Activated T-cell treated with anti-CD3 and anti-CD28 coated beads for 24 hours (primary cell): ENCODE data around the gene ZC3HAV1L.
A peak's percentile ranks its signal among the peaks of the same experiment; 100 is the strongest.
"Not testable (repeated sequence)": the region's sequence is repeated elsewhere in the genome, so short reads cannot be mapped to it uniquely, and the experiment has no call there.

Experiments
- DNase-seq: peaks from one replicate; pipeline ENCODE4 v3.0.0-alpha.2; 2020; ENCODE audit warnings: low read depth

ZC3HAV1L gene

DNA sequence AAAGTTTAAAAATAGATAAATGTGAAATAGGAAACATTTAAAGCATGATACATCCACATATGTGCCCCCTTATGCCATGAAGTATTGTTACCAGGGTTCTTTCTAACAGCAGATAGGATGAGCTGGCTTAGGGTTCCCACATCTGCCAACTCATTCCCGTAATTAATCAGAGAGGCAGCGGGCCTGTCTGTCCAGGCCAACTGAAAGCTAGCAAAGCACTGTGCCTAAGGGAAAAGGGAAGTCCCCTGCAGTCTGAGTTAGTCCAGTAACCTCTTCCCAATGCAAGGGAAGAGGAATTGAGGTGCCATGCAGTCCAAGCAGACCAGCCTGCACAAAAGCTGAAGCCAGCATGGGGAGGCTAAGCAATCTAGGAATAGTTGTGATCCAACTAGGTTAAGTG lies 18.3 kb upstream of the ZC3HAV1L start:
- DNase-seq: no peak

DNA sequence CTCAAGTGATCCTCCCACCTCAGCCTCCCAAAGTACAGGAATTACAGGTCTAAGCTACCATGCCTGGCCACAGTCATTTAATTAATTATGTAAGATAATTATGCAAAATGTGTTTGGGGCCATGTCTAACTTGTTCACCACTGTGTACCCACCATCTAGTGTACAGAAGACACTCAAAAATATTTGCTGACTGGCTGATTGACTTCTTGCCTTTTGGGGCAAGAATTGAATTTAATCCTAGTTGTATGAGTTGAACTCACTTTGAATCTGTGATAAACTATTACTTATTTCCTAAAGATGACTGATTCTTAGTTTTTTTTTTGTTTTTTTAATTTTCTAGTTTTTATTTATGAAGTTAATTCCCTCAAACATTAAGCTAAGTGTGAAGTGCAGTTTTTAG lies 15.8 kb upstream of the ZC3HAV1L start:
- DNase-seq: no peak

DNA sequence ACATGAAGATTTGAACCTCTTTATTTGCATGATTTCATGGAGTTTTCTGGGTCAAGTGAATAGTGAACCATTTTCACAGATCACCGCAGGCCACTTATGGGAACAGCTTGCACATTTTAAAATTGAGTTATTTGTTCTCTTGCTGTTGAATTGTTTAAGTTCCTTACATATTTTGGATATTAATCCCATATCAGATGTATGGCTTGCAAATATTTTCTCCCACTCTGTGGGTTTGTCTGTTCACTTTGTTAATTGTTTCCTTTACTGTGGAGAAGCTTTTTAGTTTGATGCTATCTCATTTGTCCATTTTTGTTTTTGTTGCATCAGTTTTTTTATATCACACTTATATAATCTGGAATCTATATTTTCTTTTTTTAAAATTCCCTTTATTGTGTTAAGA lies 14.1 kb upstream of the ZC3HAV1L start:
- DNase-seq: no peak

DNA sequence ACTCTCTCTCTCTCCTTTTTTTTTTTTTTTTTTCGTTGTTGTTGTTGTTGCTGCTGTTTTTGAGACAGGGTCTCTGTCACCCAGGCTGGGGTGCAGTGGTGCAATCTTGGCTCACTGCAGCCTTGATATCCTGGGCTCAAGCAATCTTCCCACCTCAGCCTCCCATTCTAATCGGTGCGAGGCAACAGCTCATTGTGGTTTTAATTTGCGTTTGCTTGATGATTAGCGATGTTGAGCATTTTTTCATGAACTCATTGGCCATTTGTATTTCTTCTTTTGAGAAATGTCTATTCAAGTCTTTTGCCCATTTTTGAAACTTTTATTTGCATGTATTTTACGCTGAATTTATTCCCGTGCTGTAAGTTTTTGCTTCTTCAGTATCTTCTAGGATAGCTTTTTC lies 13.3 kb upstream of the ZC3HAV1L start:
- no peak for DNase-seq

DNA sequence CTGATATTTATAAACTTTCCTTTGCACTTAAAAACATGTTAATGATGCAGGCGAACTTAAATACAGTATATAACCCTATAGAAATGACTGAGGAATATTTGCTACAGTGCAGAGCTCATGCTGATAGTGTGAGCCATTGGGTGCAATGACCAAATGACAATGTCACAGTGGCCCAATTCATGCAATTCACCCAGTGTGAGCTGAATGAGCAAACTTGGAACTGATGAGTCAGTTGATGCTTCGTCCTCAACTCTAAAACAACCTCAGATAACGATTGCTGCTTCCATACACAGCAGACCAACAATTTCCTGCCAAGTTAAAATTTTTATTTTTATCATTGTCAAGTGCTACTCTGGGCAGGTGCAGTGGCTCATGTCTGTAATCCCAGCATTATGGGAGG lies 12.1 kb upstream of the ZC3HAV1L start:
- no peak for DNase-seq

DNA sequence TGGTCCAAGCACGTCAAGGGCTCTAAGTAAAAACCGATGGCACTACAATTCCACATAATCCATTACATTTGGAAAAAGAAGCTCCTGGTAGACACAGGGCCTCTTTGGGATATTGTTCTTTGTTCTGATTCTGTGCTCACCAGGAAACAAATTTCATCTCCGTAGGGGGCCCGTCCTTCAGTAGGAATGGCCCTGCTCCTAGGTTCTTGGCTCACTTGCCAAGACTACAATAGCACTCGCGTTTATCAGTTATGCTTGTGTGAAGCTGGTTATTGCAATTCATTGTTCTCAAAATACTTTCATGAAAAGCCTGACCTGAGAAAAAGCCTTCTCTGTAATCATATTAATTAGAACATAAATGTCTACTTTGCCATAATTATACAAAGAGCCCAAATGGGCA lies 10.3 kb upstream of the ZC3HAV1L start:
- no peak for DNase-seq

DNA sequence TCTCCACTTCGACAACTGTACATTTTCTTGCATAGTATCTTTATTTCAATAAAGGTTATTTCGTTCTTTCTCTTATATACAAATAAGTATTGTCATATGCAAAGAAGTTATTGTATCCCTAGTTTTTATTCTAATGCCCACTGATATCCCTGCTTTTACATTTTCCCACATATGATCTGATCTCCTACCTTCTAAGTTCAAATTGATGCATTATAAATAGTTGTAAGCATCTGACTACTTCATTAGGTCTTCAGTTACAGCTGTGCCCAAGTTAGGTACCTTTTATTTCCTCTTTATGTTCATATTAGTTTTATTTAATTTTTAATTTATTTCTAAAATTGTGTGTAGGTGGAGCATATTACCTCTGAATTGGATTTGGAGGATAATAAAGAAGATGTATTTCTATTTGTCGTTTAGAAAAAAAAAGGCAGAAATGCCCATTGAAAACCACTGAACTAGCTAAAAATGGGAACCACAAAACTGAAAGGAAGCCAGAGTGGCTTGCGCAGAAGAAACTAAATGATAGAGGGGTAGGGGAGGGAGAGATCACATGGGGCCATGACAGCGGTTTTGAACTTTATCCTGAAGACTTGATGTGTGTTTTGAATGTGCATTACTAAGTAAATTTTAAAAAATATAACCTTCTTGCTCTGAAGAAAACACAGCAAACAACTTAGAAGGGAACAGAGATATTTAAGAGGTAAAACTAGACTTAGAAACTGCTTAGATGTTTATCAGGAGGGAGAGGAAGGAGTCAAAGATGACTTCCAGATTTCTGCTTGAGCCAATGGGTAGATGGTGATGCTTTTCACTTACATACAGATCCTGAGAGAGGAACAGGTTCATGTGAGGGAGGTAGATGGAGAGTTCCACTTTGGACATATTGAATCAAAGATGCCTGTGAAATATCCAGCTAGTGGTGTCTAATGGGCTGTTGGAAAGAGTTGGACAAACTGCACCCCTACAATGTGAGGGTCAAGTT lies 9.3 kb upstream of the ZC3HAV1L start:
- DNase-seq: no peak

DNA sequence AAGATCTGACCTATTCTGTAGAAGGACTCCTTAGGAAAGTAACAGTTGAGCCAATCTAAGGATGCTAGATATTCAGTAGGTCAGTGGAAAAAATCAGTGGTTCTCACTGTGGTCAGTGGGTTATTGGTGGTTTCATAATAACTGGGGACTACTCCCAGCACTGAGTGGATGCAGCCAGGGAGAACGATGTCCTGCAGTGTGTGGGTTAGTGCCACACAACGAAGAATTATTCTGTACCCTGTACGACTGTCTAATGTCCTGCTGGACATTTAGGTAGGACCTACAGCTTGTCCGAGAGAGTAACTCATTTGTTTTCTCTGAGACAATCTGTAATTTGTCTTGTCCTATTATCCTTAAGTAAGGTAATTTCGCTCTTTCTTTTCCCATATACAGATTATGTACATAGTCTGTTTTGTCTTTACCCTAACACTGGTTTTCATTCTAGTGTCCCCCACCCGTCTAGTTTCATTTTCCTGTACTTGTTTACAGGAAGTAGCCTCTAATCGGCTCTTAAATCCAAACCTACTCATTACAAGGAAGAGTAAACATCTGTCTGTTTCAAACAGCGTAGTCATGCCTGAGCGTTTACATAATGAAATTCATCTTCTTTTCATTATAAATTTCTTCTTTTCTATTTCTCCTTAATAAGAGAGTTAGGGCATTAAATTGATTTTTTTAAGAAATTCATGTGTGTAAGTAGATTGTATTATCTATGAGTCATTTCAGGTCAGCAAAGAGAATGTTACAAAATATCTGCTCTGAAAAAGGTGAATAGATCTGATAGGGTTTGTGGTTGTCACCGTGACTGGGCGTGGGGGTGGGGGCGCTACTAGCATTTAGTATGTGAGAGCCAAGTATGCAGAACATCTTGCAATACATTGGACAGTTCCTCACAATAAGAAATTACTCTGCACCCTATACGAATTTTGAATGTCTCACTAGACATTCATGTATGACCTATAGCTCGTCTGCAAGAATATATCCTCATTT lies 8.3 kb upstream of the ZC3HAV1L start:
- DNase-seq: peak; percentile 51

DNA sequence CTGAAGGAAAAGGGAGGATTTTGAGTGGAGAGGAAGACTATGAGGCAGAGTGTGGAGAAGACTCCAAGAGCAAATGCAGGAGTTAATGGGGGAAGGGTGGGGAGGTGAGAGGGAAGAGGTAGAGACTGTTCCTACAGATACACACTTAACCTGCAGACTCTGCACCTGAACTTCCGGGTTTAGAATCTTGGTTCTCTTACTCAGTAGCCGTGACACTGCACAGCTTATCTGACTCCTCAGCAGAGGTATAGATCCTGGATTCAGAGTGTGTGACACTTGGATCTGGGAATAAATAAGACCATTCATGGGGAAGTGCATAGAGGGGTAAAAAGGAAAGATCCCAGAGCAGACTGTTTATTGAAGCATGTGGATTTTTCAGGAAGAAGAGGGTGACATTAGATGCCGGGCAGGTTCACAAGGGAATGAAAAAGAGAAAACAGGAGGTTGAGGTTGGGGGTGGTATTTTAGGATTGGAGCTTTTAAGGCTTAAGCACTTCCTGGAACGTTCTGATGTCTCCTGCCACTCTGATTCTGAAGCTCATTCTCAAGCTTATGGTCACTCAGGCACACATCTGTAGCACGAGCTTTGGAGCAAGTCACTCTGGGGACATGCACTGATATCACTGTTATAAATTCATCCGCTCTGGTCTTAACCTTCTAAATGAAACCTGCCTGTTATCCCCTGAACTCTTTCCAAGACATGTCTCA lies 5.7 kb upstream of the ZC3HAV1L start:
- no peak for DNase-seq

DNA sequence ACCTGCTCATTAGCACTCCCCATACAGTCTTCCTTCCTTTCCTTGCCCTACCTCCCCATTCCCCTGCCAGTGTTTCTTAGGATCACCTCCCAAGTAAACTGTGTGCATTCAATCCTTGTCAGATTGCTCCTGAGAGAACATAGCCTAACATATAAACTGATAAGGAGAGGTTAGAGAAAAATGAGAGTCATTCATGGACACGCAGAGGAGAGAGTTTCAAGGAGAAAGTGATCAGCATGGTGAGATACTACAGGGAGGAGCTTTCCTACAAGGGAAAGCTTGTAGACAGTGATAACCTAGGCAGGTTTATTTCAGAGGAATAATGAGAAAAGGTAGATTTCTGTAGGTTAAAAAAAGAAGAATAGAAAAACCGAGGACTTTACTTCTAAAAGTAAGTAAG lies 2.8 kb upstream of the ZC3HAV1L start:
- DNase-seq: no peak

DNA sequence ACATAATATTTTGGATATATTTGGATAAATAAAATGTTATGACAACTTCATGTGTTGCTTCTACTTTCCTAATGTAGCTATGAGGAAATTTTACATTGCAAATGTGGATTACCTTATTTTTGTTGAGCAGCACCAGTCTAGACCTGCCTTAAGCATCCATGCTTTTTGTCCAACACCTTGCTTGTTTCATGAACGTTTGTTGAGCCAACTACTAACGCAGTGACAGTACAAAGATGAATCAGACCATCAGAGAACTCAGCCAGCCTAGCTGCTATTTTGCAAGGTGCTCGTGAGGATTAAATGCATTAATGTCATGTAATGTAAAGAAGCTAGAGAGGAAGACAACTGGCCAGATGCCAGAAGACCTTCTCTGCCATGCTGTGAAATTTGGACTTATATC lies 1.1 kb upstream of the ZC3HAV1L start:
- DNase-seq: no peak

DNA sequence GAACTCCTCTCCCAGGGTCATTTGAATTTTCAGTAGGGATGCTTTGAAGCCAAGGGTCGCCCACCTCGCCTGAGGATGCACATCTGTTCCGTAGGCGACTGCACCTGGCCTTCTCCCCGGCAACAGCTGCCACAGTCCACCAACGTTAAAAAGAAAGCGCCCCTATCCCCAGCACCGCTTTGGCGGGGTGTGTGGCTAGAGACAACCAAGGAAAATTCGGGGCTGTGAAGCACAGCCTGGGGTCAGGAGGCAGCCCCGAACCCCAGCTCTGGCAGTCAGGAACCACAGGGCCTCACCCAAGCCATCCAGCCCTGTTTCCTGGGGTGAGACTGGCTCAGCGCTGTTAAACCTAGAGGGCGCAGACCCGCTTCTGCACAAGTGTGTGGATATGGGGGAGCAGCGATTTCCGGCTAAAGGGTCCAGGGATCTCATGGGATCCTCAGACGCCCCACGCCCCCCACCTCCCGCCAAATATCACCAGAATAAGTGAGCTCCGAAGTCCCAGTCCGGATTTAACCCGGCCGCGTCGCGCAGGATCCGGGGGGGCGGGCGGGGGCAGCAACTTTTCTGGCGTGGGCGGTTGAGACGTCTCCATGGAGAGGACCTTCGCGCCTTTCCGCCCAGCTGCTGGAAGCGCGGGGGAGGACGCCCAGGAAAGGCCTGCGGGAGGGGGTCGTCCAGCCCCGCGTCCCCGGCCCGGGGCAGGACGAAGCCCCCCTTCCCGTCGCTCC lies 822 bp downstream of the ZC3HAV1L start:
- DNase-seq: peak; percentile 28

DNA sequence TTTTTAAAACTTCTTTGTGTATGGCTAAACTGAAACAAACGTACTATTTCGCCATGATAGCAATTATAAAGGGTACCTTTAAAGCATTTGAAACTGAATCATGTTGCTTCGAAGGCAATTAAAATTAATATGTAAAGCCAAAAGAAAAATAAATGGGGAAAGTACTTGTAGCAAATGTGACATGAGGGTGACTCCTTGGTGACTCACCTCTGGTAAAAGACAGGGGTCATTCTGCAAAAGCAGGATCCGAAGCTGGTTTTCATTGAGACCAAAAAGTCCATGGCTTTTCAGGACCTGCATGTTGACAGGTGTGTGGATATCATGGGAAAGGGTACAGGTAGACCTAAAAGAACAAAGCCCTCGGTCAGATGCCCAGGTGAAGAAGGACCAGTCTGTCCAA lies 1.5 kb downstream of the ZC3HAV1L start:
- no peak for DNase-seq

DNA sequence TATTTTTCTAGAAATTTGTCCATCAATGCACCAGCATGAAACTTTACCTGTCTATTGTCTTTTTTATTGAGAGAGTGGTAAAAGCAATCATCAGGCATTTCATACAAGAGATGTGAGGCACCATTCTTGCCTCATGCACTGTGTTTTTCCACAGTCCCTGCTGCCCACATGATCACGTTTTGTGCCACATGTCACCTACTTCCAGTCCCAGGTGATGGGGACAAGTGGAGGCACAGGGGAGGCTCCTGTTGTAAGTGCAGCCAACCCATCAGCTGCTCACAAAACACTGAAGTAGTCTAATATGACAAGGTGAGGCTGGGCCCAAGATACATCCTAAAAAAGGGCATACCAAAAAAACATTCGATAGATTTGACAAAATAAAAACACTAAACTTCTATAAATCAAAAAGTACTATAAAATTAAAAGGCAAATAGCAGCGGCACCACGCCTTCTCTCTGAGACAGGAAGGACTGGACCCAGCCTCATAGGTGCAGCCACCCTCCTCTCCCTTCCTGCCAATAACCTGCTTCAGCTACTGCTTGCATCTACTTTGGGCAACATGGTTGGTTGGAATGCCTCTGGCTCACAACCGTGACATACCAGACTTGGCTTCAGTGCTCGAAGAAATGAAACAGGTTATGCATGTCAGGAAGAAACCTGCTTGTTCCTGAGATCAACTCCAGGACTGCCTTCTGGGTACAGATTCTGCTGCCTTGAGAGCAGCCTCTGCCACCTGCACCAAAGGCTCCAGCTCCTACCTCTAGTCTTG lies 2.3 kb downstream of the ZC3HAV1L start:
- no peak for DNase-seq

DNA sequence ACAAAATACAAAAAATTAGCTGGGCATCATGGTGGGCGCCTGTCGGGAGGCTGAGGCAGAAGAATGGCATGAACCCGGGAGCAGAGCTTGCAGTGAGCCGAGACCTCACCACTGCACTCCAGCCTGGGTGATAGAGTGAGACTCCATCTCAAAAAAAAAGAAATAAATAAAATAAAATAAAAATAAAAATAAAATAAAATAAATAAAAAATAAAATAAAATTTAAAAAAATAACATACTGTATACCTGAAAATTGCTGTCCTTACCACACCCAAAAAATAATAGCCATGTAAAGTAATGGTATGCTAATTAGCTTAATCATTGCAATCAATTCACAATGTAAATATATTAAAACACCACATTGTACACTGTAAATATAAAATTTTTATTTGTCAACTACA lies 3.4 kb downstream of the ZC3HAV1L start:
- DNase-seq: no peak

DNA sequence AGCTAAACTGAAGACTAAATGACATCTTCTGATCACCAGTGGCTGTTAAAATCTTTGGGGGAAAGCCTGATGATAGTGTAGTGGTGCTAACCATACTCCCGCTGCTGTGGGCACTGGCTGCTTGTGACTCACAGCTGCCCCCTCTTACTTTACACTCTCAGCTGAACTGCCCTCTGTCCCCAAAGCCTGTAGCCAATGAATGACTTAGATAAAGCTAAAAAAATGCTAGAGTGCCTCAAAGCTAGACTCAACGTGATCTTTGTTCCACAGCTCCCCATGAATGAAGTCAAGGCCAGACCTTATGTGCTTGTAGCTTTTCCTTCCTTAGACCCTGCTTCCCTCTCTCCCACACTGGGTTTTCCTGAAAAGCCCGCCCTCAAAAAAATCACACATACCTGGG lies 6.5 kb downstream of the ZC3HAV1L start:
- DNase-seq: no peak

DNA sequence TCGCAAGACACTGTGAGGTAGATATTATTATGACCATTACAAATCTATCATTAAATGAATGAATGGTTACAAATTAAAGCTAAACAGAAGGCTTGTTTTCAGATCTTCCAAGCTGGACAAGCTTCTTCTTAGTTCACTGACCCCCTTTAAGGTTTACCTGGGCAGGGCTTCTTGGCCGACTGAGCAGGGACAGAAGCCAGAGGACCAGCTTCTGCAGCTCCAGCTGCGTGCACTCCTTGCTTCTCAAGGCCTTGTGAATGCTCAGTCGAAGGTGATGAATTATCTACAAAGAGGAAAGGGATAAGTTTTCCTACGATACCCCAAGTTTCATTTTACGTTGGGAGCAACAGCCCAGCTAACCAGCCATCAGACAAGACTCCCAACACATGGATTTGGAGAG lies 9.3 kb downstream of the ZC3HAV1L start:
- DNase-seq: no peak

DNA sequence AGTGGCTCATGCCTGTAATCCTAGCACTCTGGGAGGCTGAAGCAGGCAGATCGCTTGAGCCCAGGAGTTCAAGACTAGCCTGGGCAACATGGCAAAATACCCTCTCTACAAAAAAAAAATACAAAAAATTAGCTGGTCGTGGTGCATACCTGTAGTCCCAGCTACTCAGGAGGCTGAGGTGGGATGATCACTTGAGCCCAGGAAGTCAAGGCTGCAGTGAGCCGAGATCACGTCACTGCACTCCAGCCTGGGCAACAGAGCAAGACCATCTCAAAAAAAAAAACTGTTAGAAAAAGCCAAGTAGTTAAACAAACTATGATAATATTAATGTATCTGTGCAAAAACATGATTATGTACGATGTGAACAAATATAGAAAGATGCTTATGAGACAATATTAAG lies 10.0 kb downstream of the ZC3HAV1L start:
- not testable (repeated sequence) for DNase-seq

DNA sequence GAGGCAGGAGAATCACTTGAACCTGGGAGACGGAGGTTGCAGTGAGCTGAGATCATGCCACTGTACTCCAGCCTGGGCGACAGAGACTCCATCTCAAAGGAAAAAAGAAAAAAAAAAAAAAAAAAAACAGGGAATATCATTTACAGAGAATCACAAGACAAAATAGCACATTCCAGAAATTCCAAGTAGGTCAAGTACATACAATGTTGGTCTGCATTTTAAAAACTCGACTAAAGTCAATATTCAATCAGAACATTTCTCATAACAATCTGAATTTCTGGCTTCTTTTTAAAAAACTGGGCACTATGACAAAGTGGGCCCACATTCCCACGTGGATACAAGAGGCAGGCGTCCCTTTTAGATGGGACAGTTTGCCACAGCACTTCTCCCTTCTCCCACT lies 12.8 kb downstream of the ZC3HAV1L start:
- DNase-seq: no peak

DNA sequence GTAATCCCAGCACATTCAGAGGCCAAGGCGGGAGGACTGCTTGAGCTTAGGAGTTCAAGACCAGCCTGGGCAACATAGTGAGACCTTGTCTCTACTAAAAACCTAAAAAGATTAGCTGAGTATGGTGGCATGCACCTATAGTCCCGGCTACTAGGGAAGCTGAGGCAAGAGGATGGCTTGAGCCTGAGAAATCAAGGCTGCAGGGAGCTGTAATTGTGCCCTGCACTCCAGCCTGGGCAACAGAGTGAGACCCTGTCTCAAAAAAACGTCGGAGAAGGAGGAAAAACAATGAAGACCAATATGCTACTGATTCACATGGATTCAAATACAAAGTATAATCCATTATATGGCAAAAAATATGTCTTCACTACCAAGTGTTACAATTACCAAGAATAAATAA lies 13.6 kb downstream of the ZC3HAV1L start:
- DNase-seq: no peak

DNA sequence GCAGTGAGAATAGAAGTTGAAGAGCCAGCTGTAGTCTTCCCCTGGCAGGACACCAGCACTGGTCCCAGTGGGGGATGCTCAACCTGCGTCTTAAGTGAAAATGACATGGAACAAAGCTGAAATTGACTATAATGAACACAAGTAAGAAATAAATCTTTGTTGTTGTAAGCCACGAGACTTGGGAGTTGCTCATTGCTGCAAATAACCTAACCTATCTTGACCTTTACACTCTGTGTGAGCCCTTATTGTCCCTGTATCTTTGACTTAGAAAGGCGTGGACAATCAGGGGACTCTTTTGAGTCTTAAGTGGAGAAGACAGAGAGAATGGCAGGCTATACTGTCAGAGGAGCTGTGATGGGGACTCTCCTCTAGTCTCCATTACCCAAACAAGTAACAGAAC lies 16.9 kb downstream of the ZC3HAV1L start:
- no peak for DNase-seq
